DMS79 (cell line): ENCODE measurements around the gene PTPRR.
"Not testable (repeated sequence)": the region's sequence is repeated elsewhere in the genome, so short reads cannot be mapped to it uniquely, and the experiment has no call there.

Experiments used
- DNase-seq: peaks from one replicate; lab custom pipeline; 2025; lab: John Stamatoyannopoulos, UW

PTPRR gene

GRCh38 chr12:70840656-70841350, 79.7 kb downstream of the PTPRR start:
- no peak for DNase-seq

GRCh38 chr12:70839544-70839943, 81.0 kb downstream of the PTPRR start:
- DNase-seq = no peak

- no peak for DNase-seq
Observed at GRCh38 chr12:70838127-70838526, 82.4 kb downstream of the PTPRR start.

GRCh38 chr12:70837026-70837425, 83.5 kb downstream of the PTPRR start:
- DNase-seq = no peak

GRCh38 chr12:70835948-70836347, 84.6 kb downstream of the PTPRR start:
- DNase-seq = no peak

GRCh38 chr12:70831543-70831942, 89.0 kb downstream of the PTPRR start:
- DNase-seq = no peak

GRCh38 chr12:70830221-70831061, 90.1 kb downstream of the PTPRR start:
- DNase-seq = no peak

- DNase-seq = no peak
Observed at GRCh38 chr12:70829070-70829469, 91.5 kb downstream of the PTPRR start.

- DNase-seq = no peak
Observed at GRCh38 chr12:70828351-70828750, 92.2 kb downstream of the PTPRR start.

- no peak for DNase-seq
Observed at GRCh38 chr12:70826156-70826555, 94.4 kb downstream of the PTPRR start.

- DNase-seq = no peak
Observed at GRCh38 chr12:70824511-70824910, 96.0 kb downstream of the PTPRR start.

GRCh38 chr12:70823182-70823976, 97.2 kb downstream of the PTPRR start:
- DNase-seq = no peak

- DNase-seq = no peak
Observed at GRCh38 chr12:70822412-70822811, 98.1 kb downstream of the PTPRR start.

- DNase-seq = no peak
Observed at GRCh38 chr12:70815971-70816391, 104.6 kb downstream of the PTPRR start.

- DNase-seq = no peak
Observed at GRCh38 chr12:70815056-70815455, 105.5 kb downstream of the PTPRR start.

GRCh38 chr12:70813559-70813958, 107.0 kb downstream of the PTPRR start:
- no peak for DNase-seq

GRCh38 chr12:70812136-70812535, 108.4 kb downstream of the PTPRR start:
- DNase-seq = no peak

GRCh38 chr12:70809887-70810286, 110.7 kb downstream of the PTPRR start:
- no peak for DNase-seq

GRCh38 chr12:70807993-70808392, 112.5 kb downstream of the PTPRR start:
- not testable (repeated sequence) for DNase-seq

GRCh38 chr12:70806827-70807226, 113.7 kb downstream of the PTPRR start:
- DNase-seq = no peak

- DNase-seq = no peak
Observed at GRCh38 chr12:70806043-70806442, 114.5 kb downstream of the PTPRR start.

GRCh38 chr12:70798016-70798783, 122.3 kb downstream of the PTPRR start:
- DNase-seq = no peak
